GM13977 (cell line): ENCODE data around the gene KRTAP1-1.
"Not testable (repeated sequence)": the region's sequence is repeated elsewhere in the genome, so short reads cannot be mapped to it uniquely, and the experiment has no call there.

ENCODE experiments used
- DNase-seq: peaks from one replicate; pipeline ENCODE4 v3.0.0; 2012; ENCODE audit warnings: low spot score
- CTCF ChIP-seq: IDR thresholded peaks from 2 replicates; pipeline ENCODE4 v1.5.1; 2012; ENCODE audit warnings: mild to moderate bottlenecking, control low read depth; ENCODE audit not compliant: insufficient read depth; ENCODE audit errors: extremely low read depth, missing control alignments
- in situ Hi-C: fragments of 300-500 bp; cut with MboI; formaldehyde crosslinking; loops from one replicate; pipeline ENCODE4 v1.12.0; 2022; ENCODE audit warnings: low sequenced_read_pairs, low pct_unique_long_range_greater_than_20kb, mixed read lengths, inconsistent platforms; ENCODE audit not compliant: unreplicated experiment

Gene KRTAP1-1

GRCh38 chr17:41049110-41049509 lies 7.9 kb upstream of the KRTAP1-1 start:
- no peak for TF ChIP-seq CTCF
- in situ Hi-C loops = no loop called here
- DNase-seq = no peak

- no peak for DNase-seq
- no peak for TF ChIP-seq CTCF
- in situ Hi-C loops = no loop called here
These were observed 7.2 kb upstream of the KRTAP1-1 start for GRCh38 chr17:41048441-41048840.

- in situ Hi-C loops, DNase-seq: not testable (repeated sequence)
These were observed 5.7 kb upstream of the KRTAP1-1 start, which contains the start of gene KRTAP2-1 for GRCh38 chr17:41046735-41047465. KRTAP2-1 (minus strand) TSS chr17:41047316; CDS start chr17:41047267, 49 bp downstream.

- in situ Hi-C loops = no loop called here
- DNase-seq = no peak
- no peak for TF ChIP-seq CTCF
These were observed 1.7 kb upstream of the KRTAP1-1 start for GRCh38 chr17:41042953-41043352.

- DNase-seq = no peak
- in situ Hi-C loops = no loop called here
- no peak for TF ChIP-seq CTCF
These were observed 3.3 kb downstream of the KRTAP1-1 start for GRCh38 chr17:41037853-41038350.

- in situ Hi-C loops, DNase-seq: not testable (repeated sequence)
These were observed 6.8 kb downstream of the KRTAP1-1 start, which contains the start of gene KRTAP1-3 for GRCh38 chr17:41034346-41034935. KRTAP1-3 (minus strand) TSS chr17:41034874; CDS start chr17:41034821, 53 bp downstream.

GRCh38 chr17:41029633-41030245 lies 11.5 kb downstream of the KRTAP1-1 start, which contains the start of gene KRTAP1-4:
KRTAP1-4 (minus strand) TSS chr17:41030195; CDS start chr17:41030078, 117 bp downstream.
- in situ Hi-C loops = no loop called here
- TF ChIP-seq CTCF = no peak
- DNase-seq = no peak
